ENCODE results near the gene ATCAY. TPM values are rescaled to one million over a fixed set of nuclear protein-coding genes. Genes with fewer than 3 reads are reported as not detected.

The ATCAY gene
- total and polyA plus RNA-seq, 2 of the 4 experiments (the other 2 are of a cell fraction) = 0.31 to 0.36 TPM

DNA sequence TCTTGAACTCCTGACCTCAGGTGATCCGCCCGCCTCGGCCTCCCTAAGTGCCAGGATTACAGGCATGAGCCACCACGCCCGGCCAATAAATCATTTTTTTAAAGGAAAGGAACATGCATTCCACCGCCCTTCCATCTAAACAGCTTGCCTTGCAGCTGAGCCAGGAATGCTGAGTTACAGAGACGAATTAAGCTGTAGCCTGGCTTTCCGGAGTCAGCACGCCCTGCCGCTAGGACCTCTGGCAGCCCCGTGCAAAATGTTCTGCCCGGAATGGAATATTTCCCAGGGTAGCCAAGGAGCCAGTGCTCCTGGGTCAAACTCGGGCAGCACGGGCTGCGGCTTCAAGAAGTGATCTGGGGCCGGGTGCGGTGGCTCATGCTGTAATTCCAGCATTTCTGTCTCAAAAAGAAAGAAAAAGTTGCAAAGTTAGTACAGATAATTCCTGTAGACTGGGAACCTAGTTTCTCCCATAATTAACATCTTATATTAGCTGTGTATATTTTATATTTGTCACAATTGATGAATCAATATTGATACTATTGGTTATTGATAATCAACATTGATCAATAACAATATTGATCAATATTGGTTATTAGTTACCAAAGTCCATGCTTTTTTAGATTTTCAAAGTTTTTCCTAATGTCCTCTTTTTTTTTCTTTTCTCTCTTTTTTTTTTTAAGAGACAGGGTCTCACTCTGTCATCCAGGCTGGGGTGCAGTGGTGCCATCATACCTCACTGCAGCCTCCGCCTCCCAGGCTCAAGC, 19.2 kb downstream of the ATCAY start:
- Histone ChIP-seq H3K27ac (ENCODE audit: insufficient read depth, low read length) (no peak overlapping the region), H3K4me3 (ENCODE audit: insufficient read depth, low read depth, low read length) (no peak overlapping the region), H3K4ac (ENCODE audit: low read depth, low read length) (no peak overlapping the region), H3K14ac (replicated peaks; ENCODE audit: low read depth, low read length) (no peak overlapping the region), H4K8ac (ENCODE audit: low read depth in 2 of 2, low read length in 2 of 2) (no peak overlapping the region), H4K20me1 (ENCODE audit: insufficient read depth, low read length) (no peaks in the 10 kb centered on the region), H3K18ac (ENCODE audit: low read depth, low read length) (no peak overlapping the region), H2AK5ac (ENCODE audit: low read depth, low read length) (no peak overlapping the region), H3K4me2 (ENCODE audit: low read depth, low read length) (no peak overlapping the region), H2BK20ac (ENCODE audit: low read depth, low read length) (no peak overlapping the region), H3K4me1 (ENCODE audit: control insufficient read depth, insufficient read depth, low read length) (no peaks in the 10 kb centered on the region), H2BK5ac (ENCODE audit: low read depth, low read length, poor library complexity, severe bottlenecking) (no peak overlapping the region), H4K91ac (ENCODE audit: insufficient read depth, low read depth, low read length) (no peak overlapping the region), H2AFZ (replicated peaks; ENCODE audit: low read length, poor library complexity) (no peak overlapping the region), H3K27me3 (ENCODE audit: control insufficient read depth, insufficient read depth, low read length) (no peaks in the 10 kb centered on the region; the same call in 1 of the 2 replicates), H3K9me3 (ENCODE audit: control insufficient read depth, insufficient read depth, low read length) (peaks cover 2% of the 10 kb centered on the region; the same call in 1 of the 2 replicates), H2BK120ac (ENCODE audit: low read depth, low read length) (no peak overlapping the region), H2BK15ac (ENCODE audit: low read depth, low read length) (no peak overlapping the region), H4K5ac (ENCODE audit: low read depth, low read length) (no peak overlapping the region), H3K36me3 (ENCODE audit: control insufficient read depth, insufficient read depth, low read length) (no peaks in the 10 kb centered on the region), H3K9me1 (ENCODE audit: insufficient read depth, low read length) (no peaks in the 10 kb centered on the region), H3K9ac (ENCODE audit: low read depth, low read length) (no peak overlapping the region), H2AK9ac (replicated peaks; ENCODE audit: low read depth, low read length, poor library complexity) (no peak overlapping the region), H3K79me1 (ENCODE audit: low read depth in 1 of 2, low read length in 2 of 2) (no peaks in the 10 kb centered on the region), H3K56ac (ENCODE audit: extremely low read depth, insufficient read depth, low read length) (no peak overlapping the region), H3K23ac (ENCODE audit: low read depth, low read length) (no peak overlapping the region)
- no peak for DNase-seq
- ChIA-PET POLR2A (ENCODE audit: unreplicated experiment) (no interaction called here), CTCF (no interaction called here)
- TF ChIP-seq NFE2L2 (IDR thresholded peaks at IDR 0.05; ENCODE audit: low read depth, low read length) (no peak), POLR2A (IDR thresholded peaks at IDR 0.05; ENCODE audit: low read depth, low read length) (no peak), CEBPB (IDR thresholded peaks at IDR 0.05; ENCODE audit: low read depth, low read length) (no peak), SMC3 (IDR thresholded peaks at IDR 0.05; ENCODE audit: low read depth, low read length) (no peak)
- TF ChIP-seq, protein P1, sequence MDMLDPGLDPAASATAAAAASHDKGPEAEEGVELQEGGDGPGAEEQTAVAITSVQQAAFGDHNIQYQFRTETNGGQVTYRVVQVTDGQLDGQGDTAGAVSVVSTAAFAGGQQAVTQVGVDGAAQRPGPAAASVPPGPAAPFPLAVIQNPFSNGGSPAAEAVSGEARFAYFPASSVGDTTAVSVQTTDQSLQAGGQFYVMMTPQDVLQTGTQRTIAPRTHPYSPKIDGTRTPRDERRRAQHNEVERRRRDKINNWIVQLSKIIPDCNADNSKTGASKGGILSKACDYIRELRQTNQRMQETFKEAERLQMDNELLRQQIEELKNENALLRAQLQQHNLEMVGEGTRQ (IDR thresholded peaks at IDR 0.05; ENCODE audit: low read depth, low read length) = no peak
- TF ChIP-seq, protein P2, sequence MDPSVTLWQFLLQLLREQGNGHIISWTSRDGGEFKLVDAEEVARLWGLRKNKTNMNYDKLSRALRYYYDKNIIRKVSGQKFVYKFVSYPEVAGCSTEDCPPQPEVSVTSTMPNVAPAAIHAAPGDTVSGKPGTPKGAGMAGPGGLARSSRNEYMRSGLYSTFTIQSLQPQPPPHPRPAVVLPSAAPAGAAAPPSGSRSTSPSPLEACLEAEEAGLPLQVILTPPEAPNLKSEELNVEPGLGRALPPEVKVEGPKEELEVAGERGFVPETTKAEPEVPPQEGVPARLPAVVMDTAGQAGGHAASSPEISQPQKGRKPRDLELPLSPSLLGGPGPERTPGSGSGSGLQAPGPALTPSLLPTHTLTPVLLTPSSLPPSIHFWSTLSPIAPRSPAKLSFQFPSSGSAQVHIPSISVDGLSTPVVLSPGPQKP (IDR thresholded peaks at IDR 0.05; ENCODE audit: borderline replicate concordance, low read depth, low read length) = no peak
- 72% methylated on average over 6 of the region's 18 CpGs; no CpG with 5 or more reads in 1 of the 2 experiments for WGBS, 2 experiments (ENCODE audit: extremely low coverage in 2 of 2, insufficient read length in 1 of 2)
- intact Hi-C loops (cut with micrococcal nuclease) (no loop called here), in situ Hi-C loops (cut with MboI; ENCODE audit: low sequenced_read_pairs) (no loop called here), dilution Hi-C loops (cut with HindIII; ENCODE audit: low sequenced_read_pairs, unreplicated experiment) (no loop called here)
- ATAC-seq (ENCODE audit: low read depth) = no peak
- no TSS peak for BruUV-seq (replicated peaks)
